ENCODE results near the gene RGS1.

DNA sequence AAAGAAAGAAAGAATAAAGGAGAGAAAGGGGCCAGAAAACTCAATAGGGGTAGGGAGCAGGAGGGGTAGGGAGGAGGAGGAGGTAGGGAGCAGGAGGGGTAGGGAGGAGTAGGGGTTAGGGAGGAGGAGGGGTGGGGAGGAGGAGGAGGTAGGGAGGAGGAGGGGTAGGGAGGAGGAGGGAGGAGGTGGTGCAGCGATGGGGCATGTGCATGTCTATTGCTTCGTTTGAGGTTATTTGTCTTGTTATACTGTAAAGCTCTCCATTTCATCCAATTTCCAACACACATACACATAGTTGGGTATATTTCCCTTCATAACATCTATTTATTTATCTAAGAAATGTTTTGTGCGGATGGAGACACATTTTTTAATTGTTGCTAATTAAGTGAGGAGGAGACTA lies 19.7 kb downstream of the RGS1 start:
- TF ChIP-seq POLR2AphosphoS5 (IDR thresholded peaks at IDR 0.05; ENCODE audit: low read depth, low read length) (no peak), TAF1 (IDR thresholded peaks at IDR 0.05; ENCODE audit: borderline replicate concordance, insufficient read depth, low read length) (no peak), SIN3A (IDR thresholded peaks at IDR 0.05; ENCODE audit: borderline replicate concordance, insufficient read depth, low read length) (no peak), FOXP2 (optimal IDR thresholded peaks at IDR 0.05; ENCODE audit: borderline replicate concordance, extremely low read depth, extremely low read length, insufficient read depth) (no peak), REST (IDR thresholded peaks at IDR 0.05; ENCODE audit: insufficient read depth in 1 of 2, low read depth in 2 of 2, low read length in 2 of 2) (no peak)
